ENCODE measurements around the gene GPR108.

GRCh38 chr19:6740589-6741343 is 3.4 kb upstream of the GPR108 start:
- TF ChIP-seq CTCF (IDR thresholded peaks at IDR 0.05) (no peak), EZH2 (IDR thresholded peaks at IDR 0.05) (peak; percentile 40)
